CD14-positive monocyte (primary cell): ENCODE data around the gene LAPTM4A. TPM values are rescaled to one million over a fixed set of nuclear protein-coding genes. Genes with fewer than 3 reads are reported as not detected.
A peak's percentile ranks its signal among the peaks of the same experiment; 100 is the strongest.

Source experiments
- DNase-seq, 3 donors: peaks; one replicate each; pipeline ENCODE4 v3.0.0-alpha.2; 2011 to 2022
- H2AFZ ChIP-seq: 2 replicates; pipeline ENCODE4 v1.6.0; 2012; ENCODE audit warnings: mild to moderate bottlenecking, low read depth, low read length, inconsistent platforms; ENCODE audit not compliant: insufficient read depth, poor library complexity, severe bottlenecking
- H3K27ac ChIP-seq, 2 donors: 1 replicate in 1 of 2; 2 replicates in 1 of 2; pipeline ENCODE4 v1.5.1; 2012 to 2013; ENCODE audit warnings: low read length in 2 of 2, control low read depth in 1 of 2, inconsistent platforms in 1 of 2, low read depth in 1 of 2, mild to moderate bottlenecking in 1 of 2
- H3K27me3 ChIP-seq, 2 donors: one replicate each; pipeline versions ENCODE4 v1.6.0 to v1.6.1; 2011 to 2013; ENCODE audit warnings: low read length in 2 of 2; ENCODE audit not compliant: control insufficient read depth in 2 of 2, insufficient read depth in 2 of 2
- H3K36me3 ChIP-seq, 2 donors: replicated peaks in 1 of 2; 1 replicate in 1 of 2; 2 replicates in 1 of 2; pipeline versions ENCODE4 v1.5.1 to v1.6.1; 2012 to 2013; ENCODE audit warnings: low read length in 2 of 2, control low read depth in 1 of 2, inconsistent platforms in 1 of 2, mild to moderate bottlenecking in 1 of 2; ENCODE audit not compliant: insufficient read depth in 2 of 2, control insufficient read depth in 1 of 2
- H3K4me1 ChIP-seq, 2 donors: 1 replicate in 1 of 2; 2 replicates in 1 of 2; pipeline versions ENCODE4 v1.5.1 to v1.6.1; 2012 to 2013; ENCODE audit warnings: low read length in 2 of 2, control low read depth in 1 of 2, inconsistent platforms in 1 of 2, mild to moderate bottlenecking in 1 of 2, moderate library complexity in 1 of 2; ENCODE audit not compliant: insufficient read depth in 2 of 2, control insufficient read depth in 1 of 2
- H3K4me2 ChIP-seq: replicated peaks from 2 replicates; pipeline ENCODE3; 2012; ENCODE audit warnings: low read length, moderate library complexity, mild to moderate bottlenecking; ENCODE audit not compliant: poor library complexity, severe bottlenecking; ENCODE audit errors: extremely low read depth
- H3K4me3 ChIP-seq, 3 experiments: fragments of 200-600 bp in 1 of 3; sonication (generic) in 1 of 3; replicated peaks in 1 of 3; 1 replicate in 2 of 3; 2 replicates in 1 of 3; pipeline ENCODE4 v1.5.1; 2011 to 2013; ENCODE audit warnings: low read length in 3 of 3, mild to moderate bottlenecking in 3 of 3, control low read depth in 2 of 3, low read depth in 2 of 3, inconsistent platforms in 1 of 3, moderate library complexity in 1 of 3
- H3K79me2 ChIP-seq: 2 replicates; pipeline ENCODE4 v1.6.0; 2012; ENCODE audit warnings: mild to moderate bottlenecking, control low read depth, inconsistent platforms, low read length, moderate library complexity; ENCODE audit not compliant: insufficient read depth
- H3K9ac ChIP-seq: 2 replicates; pipeline ENCODE4 v1.6.0; 2017; ENCODE audit warnings: low read length, mild to moderate bottlenecking; ENCODE audit not compliant: insufficient read depth, poor library complexity, severe bottlenecking
- H3K9me3 ChIP-seq, 2 donors: replicated peaks in 1 of 2; 1 replicate in 1 of 2; 2 replicates in 1 of 2; pipeline versions ENCODE4 v1.5.1 to v1.6.1; 2012 to 2013; ENCODE audit warnings: low read length in 2 of 2, control low read depth in 1 of 2; ENCODE audit not compliant: control insufficient read depth in 1 of 2, insufficient read depth in 1 of 2
- H4K20me1 ChIP-seq: 2 replicates; pipeline ENCODE4 v1.6.0; 2012; ENCODE audit warnings: mild to moderate bottlenecking, low read length, control low read depth, moderate library complexity; ENCODE audit not compliant: insufficient read depth
- H3K27ac Mint-ChIP-seq, 7 donors: one replicate each; pipeline ENCODE4 v1.8.0; 2020; ENCODE audit warnings: mild to moderate bottlenecking in 7 of 7, mixed read lengths in 7 of 7, moderate library complexity in 6 of 7, inconsistent platforms in 2 of 7
- H3K27me3 Mint-ChIP-seq, 3 donors: one replicate each; pipeline ENCODE4 v1.8.0; 2021 to 2022; ENCODE audit warnings: low read depth in 3 of 3, mild to moderate bottlenecking in 3 of 3, mixed read lengths in 3 of 3, moderate library complexity in 3 of 3, inconsistent platforms in 1 of 3
- H3K36me3 Mint-ChIP-seq, 2 donors: one replicate each; pipeline ENCODE4 v1.8.0; 2020; ENCODE audit warnings: mixed read lengths in 2 of 2, inconsistent platforms in 1 of 2, mild to moderate bottlenecking in 1 of 2
- H3K4me1 Mint-ChIP-seq: one replicate; pipeline ENCODE4 v1.8.0; 2020; ENCODE audit warnings: mild to moderate bottlenecking, mixed read lengths
- H3K4me3 Mint-ChIP-seq, 2 donors: one replicate each; pipeline ENCODE4 v1.8.0; 2020; ENCODE audit warnings: mild to moderate bottlenecking in 2 of 2, mixed read lengths in 2 of 2, moderate library complexity in 1 of 2
- H3K9me3 Mint-ChIP-seq, 7 donors: one replicate each; pipeline ENCODE4 v1.8.0; 2020 to 2022; ENCODE audit warnings: mixed read lengths in 7 of 7, mild to moderate bottlenecking in 6 of 7, moderate library complexity in 6 of 7, inconsistent platforms in 2 of 7
- CTCF ChIP-seq: fragments of 200-600 bp; IDR thresholded peaks from one replicate; pipeline ENCODE4 v1.8.0; 2022; ENCODE audit warnings: antibody characterized with exemption, mild to moderate bottlenecking
- WGBS: methylation state at CpG from one replicate; pipeline ENCODE4 v1.1.5; 2013; ENCODE audit warnings: missing lambda C conversion rate; ENCODE audit not compliant: insufficient coverage; 5-methylcytosine and 5-hydroxymethylcytosine counted together
- intact Hi-C, 2 donors: fragments of 100-400 bp; cut with micrococcal nuclease; formaldehyde crosslinking; loops; one replicate each; pipeline versions ENCODE4 v1.15.0 to v1.15.1; 2023
- polyA minus RNA-seq: library from RNA; depleted of rRNA, polyadenylated mRNA; stranded (reverse); fragments of >200 nt; gene quantifications from 2 replicates; pipeline ENCODE4 v1.2.3, GENCODE V29; 2012
- polyA plus RNA-seq, 3 donors: library from polyadenylated mRNA; depleted of rRNA in 1 of 3; unstranded in 2 of 3; stranded (reverse) in 1 of 3; fragments of 300-500 nt in 2 of 3; fragments of >200 nt in 1 of 3; fragmentation: Illumina TruSeq in 2 of 3; gene quantifications; 1 replicate in 2 of 3; 2 replicates in 1 of 3; pipeline ENCODE4 v1.2.3, GENCODE V29; 2012 to 2021
- total RNA-seq, 12 experiments: library from RNA in 1 of 12; stranded (reverse) in 1 of 12; fragments of 120-200 nt in 1 of 12; gene quantifications; one replicate each; pipeline ENCODE4 v1.2.4 and lab custom pipeline; 2013 to 2026; ENCODE audit warnings: mixed read lengths in 6 of 12, inconsistent platforms in 1 of 12

The LAPTM4A gene
- 95.4 TPM for total RNA-seq (2013)
- polyA plus RNA-seq (100 to 1,000 TPM; 182 to 442 (median 421) TPM), polyA minus RNA-seq (35.1 and 62.8 TPM in 2 replicates), total RNA-seq (lab: John Stamatoyannopoulos, UW) (14.0 to 117 (median 86.1) reads per million in 11 experiments)

- intact Hi-C loops, result loop anchor here (2.0 to 10.0 kb wide), 3 partner anchors 149 to 707 kb away; partner anchors contain the start of gene TTC32 (in 1 of the 2)
- Mint-ChIP-seq H3K36me3 (peaks cover 3% of the 10 kb centered on the region in 2 donors), H3K27me3 (peaks cover 12 to 28% (median 16%) of the 10 kb centered on the region in 3 donors), H3K4me3 (no peak within 1 kb of the TSS), H3K9me3 (peaks cover 0 to 3% (median 0%) of the 10 kb centered on the region in 7 donors), H3K4me1 (peaks cover 28% of the 10 kb centered on the region), H3K27ac (no peak within 1 kb of the TSS)
- H2AFZ ChIP-seq, result peak within 1 kb of the TSS; percentile 64
- H3K4me3 ChIP-seq, result peak within 1 kb of the TSS; percentile 83 to 95 (median 83)
- H3K4me2 ChIP-seq, result peak within 1 kb of the TSS; percentile 81
- no peaks in the 10 kb centered on the region for H3K36me3 ChIP-seq
- H3K9me3 ChIP-seq, result no peaks in the 10 kb centered on the region
- H3K79me2 ChIP-seq, result peaks cover 41% of the 10 kb centered on the region
- H3K4me1 ChIP-seq, result peaks cover 27 to 34% of the 10 kb centered on the region in 2 donors
- TF ChIP-seq CTCF, result no peak
- peaks cover 4 to 20% of the 10 kb centered on the region in 2 donors for H3K27me3 ChIP-seq
- WGBS, result under 1% methylated on average over 37 of the region's 45 CpGs
- peak within 1 kb of the TSS; percentile 94 to 98 for H3K27ac ChIP-seq
- peak within 1 kb of the TSS; percentile 98 for H3K9ac ChIP-seq
- peak; percentile 97 to 99 (median 99) for DNase-seq
- peaks cover 29% of the 10 kb centered on the region for H4K20me1 ChIP-seq
Observed at GRCh38 chr2:20051532-20052228, at the start of gene LAPTM4A. TSS of gene LAPTM4A (minus strand) at chr2:20051628. CDS start at chr2:20051520, 108 bp downstream.

- Histone ChIP-seq H3K4me1 (no peaks in the 10 kb centered on the region), H4K20me1 (no peaks in the 10 kb centered on the region), H2AFZ (no peak overlapping the region), H3K27ac (no peak overlapping the region), H3K4me3 (no peak overlapping the region), H3K9me3 (peaks cover 10% of the 10 kb centered on the region in 2 donors), H3K4me2 (no peak overlapping the region), H3K9ac (no peak overlapping the region), H3K79me2 (no peaks in the 10 kb centered on the region), H3K27me3 (peaks cover 0 to under 1% of the 10 kb centered on the region in 2 donors), H3K36me3 (no peaks in the 10 kb centered on the region)
- H3K9me3 Mint-ChIP-seq, result peaks cover 7 to 19% (median 14%) of the 10 kb centered on the region in 7 donors
- peaks cover 6% of the 10 kb centered on the region for H3K4me1 Mint-ChIP-seq
- WGBS, result 91% methylated on average over 4 of the region's 4 CpGs
- no peaks in the 10 kb centered on the region for H3K36me3 Mint-ChIP-seq
- peaks cover 3 to 6% (median 5%) of the 10 kb centered on the region in 3 donors for H3K27me3 Mint-ChIP-seq
- TF ChIP-seq CTCF, result no peak
- no peak overlapping the region for H3K4me3 Mint-ChIP-seq
- intact Hi-C loops, result no loop called here
- no peak for DNase-seq
- no peak overlapping the region for H3K27ac Mint-ChIP-seq
Observed at GRCh38 chr2:20100711-20101110, 49.3 kb upstream of the LAPTM4A start.
